Colonic mucosa (tissue), 4 donors: ENCODE results near the gene RNU6-9. TPM values are rescaled to one million over a fixed set of nuclear protein-coding genes. Genes with fewer than 3 reads are reported as not detected.

Experiments used
- DNase-seq: peaks from one replicate; pipeline ENCODE4 v3.0.0-alpha.2; 2020
- H3K27ac ChIP-seq: fragments of 200-600 bp; one replicate; pipeline ENCODE4 v1.8.0; 2021
- H3K27me3 ChIP-seq: fragments of 200-600 bp; one replicate; pipeline ENCODE4 v1.8.0; 2021
- H3K36me3 ChIP-seq: fragments of 200-600 bp; one replicate; pipeline ENCODE4 v1.8.0; 2021
- H3K4me1 ChIP-seq: fragments of 200-600 bp; one replicate; pipeline ENCODE4 v1.8.0; 2021; ENCODE audit warnings: mild to moderate bottlenecking
- H3K4me3 ChIP-seq: fragments of 200-600 bp; one replicate; pipeline ENCODE4 v1.8.0; 2021
- H3K9ac ChIP-seq, 2 donors: one replicate each; pipeline ENCODE4 v1.7.0; 2013; ENCODE audit warnings: control low read depth in 2 of 2, low read depth in 2 of 2, low read length in 2 of 2
- H3K9me3 ChIP-seq: fragments of 200-600 bp; one replicate; pipeline ENCODE4 v1.8.0; 2021
- intact Hi-C: fragments of 100-400 bp; cut with DNase I; formaldehyde crosslinking; loops from one replicate; pipeline ENCODE4 v1.14.1; 2022
- total RNA-seq, 2 donors: library from RNA; stranded (reverse); fragmentation: NEBNext Ultra II Directional in 1 of 2; extraction: Animal tissue kit (Norgen Biotek cat#: 25700) in 1 of 2; gene quantifications; one replicate each; pipeline ENCODE4 v1.2.1, GENCODE V29; 2021
- TF ChIP-seq, protein P1 (sequence below): fragments of 200-600 bp; IDR thresholded peaks from one replicate; pipeline ENCODE4 v1.8.0; 2022; ENCODE audit warnings: antibody characterized with exemption, mild to moderate bottlenecking
- donor health status: healthy.
- donor health status: DM: no; HTN: no; CAD: no.
- donor health status: DM: no; HTN: no; CAD: no.

RNU6-9 gene
- total RNA-seq, 2 donors from 2014 or later: not detected

GRCh38 chr19:916645-917322, 23.5 kb downstream of the RNU6-9 start:
- H3K9me3 ChIP-seq: no peaks in the 10 kb centered on the region
- TF ChIP-seq, protein P1, sequence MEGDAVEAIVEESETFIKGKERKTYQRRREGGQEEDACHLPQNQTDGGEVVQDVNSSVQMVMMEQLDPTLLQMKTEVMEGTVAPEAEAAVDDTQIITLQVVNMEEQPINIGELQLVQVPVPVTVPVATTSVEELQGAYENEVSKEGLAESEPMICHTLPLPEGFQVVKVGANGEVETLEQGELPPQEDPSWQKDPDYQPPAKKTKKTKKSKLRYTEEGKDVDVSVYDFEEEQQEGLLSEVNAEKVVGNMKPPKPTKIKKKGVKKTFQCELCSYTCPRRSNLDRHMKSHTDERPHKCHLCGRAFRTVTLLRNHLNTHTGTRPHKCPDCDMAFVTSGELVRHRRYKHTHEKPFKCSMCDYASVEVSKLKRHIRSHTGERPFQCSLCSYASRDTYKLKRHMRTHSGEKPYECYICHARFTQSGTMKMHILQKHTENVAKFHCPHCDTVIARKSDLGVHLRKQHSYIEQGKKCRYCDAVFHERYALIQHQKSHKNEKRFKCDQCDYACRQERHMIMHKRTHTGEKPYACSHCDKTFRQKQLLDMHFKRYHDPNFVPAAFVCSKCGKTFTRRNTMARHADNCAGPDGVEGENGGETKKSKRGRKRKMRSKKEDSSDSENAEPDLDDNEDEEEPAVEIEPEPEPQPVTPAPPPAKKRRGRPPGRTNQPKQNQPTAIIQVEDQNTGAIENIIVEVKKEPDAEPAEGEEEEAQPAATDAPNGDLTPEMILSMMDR: no peak
- peaks cover 43% of the 10 kb centered on the region for H3K27me3 ChIP-seq
- DNase-seq: no peak
- no peaks in the 10 kb centered on the region for H3K36me3 ChIP-seq
- peak overlapping the region; percentile 38 for H3K4me3 ChIP-seq
- H3K27ac ChIP-seq: no peak overlapping the region
- peaks cover 28% of the 10 kb centered on the region for H3K4me1 ChIP-seq
- H3K9ac ChIP-seq: peak overlapping the region in 1 of 2 donors; percentile 35
- intact Hi-C loops: loop anchor here (5.0 kb wide), 1 partner anchor 49 kb away; no protein-coding TSS in a partner anchor

DNA sequence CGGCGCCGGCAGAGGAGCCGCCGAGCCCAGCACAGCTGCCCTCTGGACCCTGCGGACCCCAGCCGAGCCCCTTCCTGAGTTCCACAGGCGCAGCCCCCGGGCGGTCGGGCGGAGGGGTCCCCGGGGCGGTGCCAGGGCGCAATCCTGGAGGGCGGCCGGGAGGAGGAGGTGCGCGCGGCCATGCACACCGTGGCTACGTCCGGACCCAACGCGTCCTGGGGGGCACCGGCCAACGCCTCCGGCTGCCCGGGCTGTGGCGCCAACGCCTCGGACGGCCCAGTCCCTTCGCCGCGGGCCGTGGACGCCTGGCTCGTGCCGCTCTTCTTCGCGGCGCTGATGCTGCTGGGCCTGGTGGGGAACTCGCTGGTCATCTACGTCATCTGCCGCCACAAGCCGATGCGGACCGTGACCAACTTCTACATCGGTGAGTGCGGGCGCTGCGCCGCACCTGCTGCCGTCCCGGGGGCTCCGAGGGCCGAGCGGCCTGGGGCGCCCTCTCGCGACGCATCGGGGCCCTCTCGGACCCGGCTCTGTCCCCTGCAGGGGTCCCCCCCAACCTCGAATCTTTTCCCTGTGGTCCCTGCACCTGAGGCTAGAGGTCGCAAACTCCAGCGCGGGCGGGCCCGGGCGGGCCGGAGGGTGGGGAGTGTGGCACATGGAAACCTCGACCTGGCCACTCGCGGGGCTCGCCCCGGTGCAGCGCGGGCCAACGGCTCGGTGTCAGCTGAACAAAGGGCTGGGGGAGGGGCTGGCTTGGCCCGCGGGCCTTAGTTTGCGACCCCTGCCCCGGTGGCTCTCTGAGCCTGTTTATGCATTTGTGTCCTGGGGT, 24.3 kb downstream of the RNU6-9 start, which contains the start of gene KISS1R:
TSS of gene KISS1R (plus strand) at position 11 of the 829 bp plus-strand sequence. CDS start at position 181, 170 bp downstream.
- Histone ChIP-seq H3K27me3 (peaks cover 43% of the 10 kb centered on the region), H3K27ac (no peak within 1 kb of the TSS), H3K9me3 (no peaks in the 10 kb centered on the region), H3K9ac (peak within 1 kb of the TSS in 1 of 2 donors; percentile 35), H3K36me3 (no peaks in the 10 kb centered on the region), H3K4me1 (peaks cover 28% of the 10 kb centered on the region), H3K4me3 (peak within 1 kb of the TSS; percentile 38)
- intact Hi-C loops: loop anchor here (5.0 kb wide), 1 partner anchor 50 kb away; no protein-coding TSS in a partner anchor
- no peak for DNase-seq
- TF ChIP-seq, protein P1: peak; percentile 59

- intact Hi-C loops: loop anchor here (5.0 kb wide), 1 partner anchor 51 kb away; no protein-coding TSS in a partner anchor
- H3K4me3 ChIP-seq: no peak overlapping the region
- TF ChIP-seq, protein P1: no peak
- H3K27ac ChIP-seq: no peak overlapping the region
- no peak for DNase-seq
- H3K9ac ChIP-seq: no peak overlapping the region
- H3K27me3 ChIP-seq: peaks cover 43% of the 10 kb centered on the region
- no peaks in the 10 kb centered on the region for H3K36me3 ChIP-seq
- H3K4me1 ChIP-seq: peaks cover 28% of the 10 kb centered on the region
- no peaks in the 10 kb centered on the region for H3K9me3 ChIP-seq
Measured at GRCh38 chr19:918152-918437, 24.8 kb downstream of the RNU6-9 start.

- H3K4me1 ChIP-seq: peaks cover 27% of the 10 kb centered on the region
- TF ChIP-seq, protein P1: no peak
- peaks cover 43% of the 10 kb centered on the region for H3K27me3 ChIP-seq
- H3K27ac ChIP-seq: no peak overlapping the region
- intact Hi-C loops: loop anchor here (5.0 kb wide), 1 partner anchor 51 kb away; no protein-coding TSS in a partner anchor
- no peak overlapping the region for H3K4me3 ChIP-seq
- no peak for DNase-seq
- H3K9ac ChIP-seq: no peak overlapping the region
- no peaks in the 10 kb centered on the region for H3K36me3 ChIP-seq
- no peaks in the 10 kb centered on the region for H3K9me3 ChIP-seq
Measured at GRCh38 chr19:918481-919198, 25.4 kb downstream of the RNU6-9 start.
